Osteocyte (in vitro differentiated cells): ENCODE data around the gene ITFG1. TPM values are rescaled to one million over a fixed set of nuclear protein-coding genes. Genes with fewer than 3 reads are reported as not detected.

Experiments
- DNase-seq: peaks from one replicate; pipeline ENCODE4 v3.0.0; 2021; ENCODE audit warnings: mixed read lengths; ENCODE audit not compliant: unreplicated experiment; ENCODE audit errors: extremely low spot score
- H3K27ac Mint-ChIP-seq: one replicate; pipeline ENCODE4 v1.8.0; 2021; ENCODE audit warnings: mild to moderate bottlenecking, mixed read lengths; ENCODE audit not compliant: unreplicated experiment
- H3K27me3 Mint-ChIP-seq: one replicate; pipeline ENCODE4 v1.8.0; 2021; ENCODE audit warnings: mixed read lengths; ENCODE audit not compliant: unreplicated experiment
- H3K36me3 Mint-ChIP-seq: one replicate; pipeline ENCODE4 v1.8.0; 2021; ENCODE audit warnings: mixed read lengths; ENCODE audit not compliant: unreplicated experiment
- H3K4me1 Mint-ChIP-seq: one replicate; pipeline ENCODE4 v1.8.0; 2021; ENCODE audit warnings: mixed read lengths; ENCODE audit not compliant: unreplicated experiment
- H3K4me3 Mint-ChIP-seq: one replicate; pipeline ENCODE4 v1.8.0; 2021; ENCODE audit warnings: mild to moderate bottlenecking, moderate library complexity, mixed read lengths; ENCODE audit not compliant: unreplicated experiment
- H3K9me3 Mint-ChIP-seq: one replicate; pipeline ENCODE4 v1.8.0; 2021; ENCODE audit warnings: mixed read lengths; ENCODE audit not compliant: unreplicated experiment
- CTCF ChIP-seq: fragments of 200-600 bp; sonication (generic); IDR thresholded peaks from 2 replicates; pipeline ENCODE4 v1.5.0; 2021; ENCODE audit warnings: antibody characterized with exemption, mild to moderate bottlenecking, moderate library complexity
- total RNA-seq: library from RNA; stranded (reverse); gene quantifications from 2 replicates; pipeline ENCODE4 v1.2.1, GENCODE V29; 2021

Gene ITFG1
- total RNA-seq, 1 donor from 2014 or later = 69.5 TPM

GRCh38 chr16:47492036-47492427 is 31.2 kb upstream of the ITFG1 start:
- Mint-ChIP-seq H3K27ac (peak overlapping the region; percentile 29), H3K27me3 (no peaks in the 10 kb centered on the region), H3K36me3 (peaks cover 18% of the 10 kb centered on the region), H3K4me1 (peaks cover 22% of the 10 kb centered on the region), H3K4me3 (no peak overlapping the region), H3K9me3 (peaks cover 12% of the 10 kb centered on the region)
- no peak for DNase-seq
- no peak for TF ChIP-seq CTCF

GRCh38 chr16:47490471-47490870 is 29.6 kb upstream of the ITFG1 start:
- H3K4me3 Mint-ChIP-seq = no peak overlapping the region
- H3K36me3 Mint-ChIP-seq = peaks cover 19% of the 10 kb centered on the region
- no peak for DNase-seq
- no peaks in the 10 kb centered on the region for H3K27me3 Mint-ChIP-seq
- H3K4me1 Mint-ChIP-seq = peaks cover 33% of the 10 kb centered on the region
- H3K9me3 Mint-ChIP-seq = peaks cover 12% of the 10 kb centered on the region
- no peak overlapping the region for H3K27ac Mint-ChIP-seq
- no peak for TF ChIP-seq CTCF

DNA sequence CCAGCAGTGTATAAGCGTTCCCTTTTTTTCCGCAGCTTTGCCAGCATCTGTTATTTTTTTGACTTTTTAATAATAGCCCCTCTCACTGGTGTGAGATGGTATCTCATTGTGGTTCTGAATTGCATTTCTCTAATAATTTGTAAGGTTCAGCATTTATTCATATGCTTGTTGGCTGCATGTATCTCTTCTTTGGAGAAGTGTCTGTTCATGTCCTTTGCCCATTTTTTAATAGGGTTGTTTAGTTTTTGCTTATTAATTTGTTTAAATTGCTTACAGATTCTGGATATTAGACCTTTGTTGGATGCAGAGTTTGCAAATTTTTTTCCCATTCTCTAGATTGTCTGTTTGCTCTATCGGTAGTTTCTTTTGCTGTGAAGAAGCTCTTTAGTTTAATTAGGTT is 27.2 kb upstream of the ITFG1 start:
- H3K4me3 Mint-ChIP-seq = no peak overlapping the region
- H3K27ac Mint-ChIP-seq = no peak overlapping the region
- peaks cover 12% of the 10 kb centered on the region for H3K9me3 Mint-ChIP-seq
- TF ChIP-seq CTCF = no peak
- no peaks in the 10 kb centered on the region for H3K27me3 Mint-ChIP-seq
- H3K36me3 Mint-ChIP-seq = peaks cover 19% of the 10 kb centered on the region
- H3K4me1 Mint-ChIP-seq = peaks cover 22% of the 10 kb centered on the region
- no peak for DNase-seq

GRCh38 chr16:47486856-47487255 is 26.0 kb upstream of the ITFG1 start:
- H3K4me1 Mint-ChIP-seq = peaks cover 13% of the 10 kb centered on the region
- no peaks in the 10 kb centered on the region for H3K27me3 Mint-ChIP-seq
- no peak overlapping the region for H3K4me3 Mint-ChIP-seq
- peaks cover 12% of the 10 kb centered on the region for H3K9me3 Mint-ChIP-seq
- no peak for DNase-seq
- peaks cover 19% of the 10 kb centered on the region for H3K36me3 Mint-ChIP-seq
- TF ChIP-seq CTCF = no peak
- peak overlapping the region; percentile 42 for H3K27ac Mint-ChIP-seq

DNA sequence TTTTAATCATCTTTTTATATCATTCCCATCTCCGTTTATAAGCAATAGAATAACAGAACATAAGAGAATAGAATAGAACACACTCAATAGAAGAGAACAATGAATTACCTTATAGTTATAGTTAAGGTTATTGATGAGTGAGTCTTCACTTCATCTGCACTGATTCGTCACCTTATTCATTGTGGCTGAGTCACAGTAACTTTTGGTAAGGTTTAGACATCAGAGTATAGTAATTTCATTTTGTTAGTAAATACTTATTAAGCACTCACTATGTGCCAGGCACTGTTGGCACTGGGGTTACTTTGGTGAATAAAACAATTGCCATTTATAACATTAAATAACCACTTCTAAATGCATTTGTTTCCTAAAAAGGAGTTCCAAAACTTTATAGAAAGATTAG is 22.8 kb upstream of the ITFG1 start:
- Mint-ChIP-seq H3K4me1 (peaks cover 21% of the 10 kb centered on the region), H3K9me3 (peaks cover 8% of the 10 kb centered on the region), H3K36me3 (peaks cover 10% of the 10 kb centered on the region), H3K27ac (no peak overlapping the region), H3K27me3 (no peaks in the 10 kb centered on the region), H3K4me3 (no peak overlapping the region)
- no peak for DNase-seq
- no peak for TF ChIP-seq CTCF
